Heart left ventricle (tissue), 13 donors: ENCODE data around the gene SND1.

Experiments used
- CTCF ChIP-seq, 12 donors: fragments of 200-600 bp; sonication (generic) in 4 of 12; IDR thresholded peaks; one replicate each; pipeline versions ENCODE4 v1.5.0 to v1.8.0; 2018 to 2022; ENCODE audit warnings: antibody characterized with exemption in 12 of 12, mild to moderate bottlenecking in 5 of 12
- POLR2A ChIP-seq, 2 donors: fragments of 450-650 bp; IDR thresholded peaks; one replicate each; pipeline ENCODE4 v1.6.1; 2017; ENCODE audit warnings: antibody characterized with exemption in 2 of 2, mild to moderate bottlenecking in 2 of 2, moderate library complexity in 2 of 2
- donor health status: ischemic (EF 13 %, LVEDD 7.1; RV severe dilation, severe dysfunction).
- donor health status: DM: no; HTN: yes; CAD: no.
- donor health status: DM: no; HTN: no; CAD: no.
- donor health status: ischemic (EF 25% LVEDD 6.9; RV normal size, moderate dysfunction).
- donor health status: ischemic (EF 25% LVEDD 5.7; RV mildly dilated, moderate dysfunction).
- donor health status: ischemic (EF 35%, LVEDD 5.7; RV mildly dilated, moderate dysfunction).
- donor health status: nonischemic (EF 11% LVEDD 7.7; RV severe dilation, severe dysfunction).
- donor health status: DM: yes; HTN: yes; CAD: no.
- donor health status: PGD.
- donor health status: ischemic (EF 29% LVEDD 5.4; RV normal size, mild dysfunction).
- donor health status: nonischemic (EF 23%, LVEDD 6.1; RV moderate dilation, normal function).

GRCh38 chr7:127817466-127817865, 165.5 kb downstream of the SND1 start:
- TF ChIP-seq POLR2A (IDR thresholded peaks at IDR 0.05): no peak
- TF ChIP-seq CTCF (IDR thresholded peaks at IDR 0.05): no peak
